Natural killer cell (primary cell): ENCODE measurements around the gene PADI2. TPM values are rescaled to one million over a fixed set of nuclear protein-coding genes. Genes with fewer than 3 reads are reported as not detected.

ENCODE experiments used
- ATAC-seq, 3 donors: fragments of 150-1000 bp in 2 of 3; fragments of 200-7000 bp in 1 of 3; cut with Tn5 transposase; 1 replicate in 1 of 3; 2 replicates in 2 of 3; pipeline ENCODE4 v1.10.0; 2021; ENCODE audit warnings: mild to moderate bottlenecking in 2 of 3, moderate library complexity in 2 of 3
- DNase-seq, 2 donors: peaks; one replicate each; pipeline versions ENCODE4 v3.0.0 to v3.0.0-alpha.2; 2013 to 2021; ENCODE audit warnings: mixed read lengths in 1 of 2
- H3K27ac ChIP-seq: one replicate; pipeline ENCODE4 v1.5.1; 2013; ENCODE audit warnings: mild to moderate bottlenecking, low read length
- H3K27me3 ChIP-seq: one replicate; pipeline ENCODE4 v1.6.1; 2013; ENCODE audit warnings: low read length; ENCODE audit not compliant: control insufficient read depth, insufficient read depth
- H3K36me3 ChIP-seq: one replicate; pipeline ENCODE4 v1.6.1; 2013; ENCODE audit warnings: low read length; ENCODE audit not compliant: control insufficient read depth, insufficient read depth
- H3K4me1 ChIP-seq: one replicate; pipeline ENCODE4 v1.6.1; 2013; ENCODE audit warnings: low read length; ENCODE audit not compliant: control insufficient read depth, insufficient read depth
- H3K4me3 ChIP-seq: one replicate; pipeline ENCODE4 v1.5.1; 2013; ENCODE audit warnings: low read length
- H3K9me3 ChIP-seq: one replicate; pipeline ENCODE4 v1.6.1; 2013; ENCODE audit warnings: low read length; ENCODE audit not compliant: control insufficient read depth, insufficient read depth
- H3K27ac Mint-ChIP-seq, 2 donors: one replicate each; pipeline ENCODE4 v1.8.0; 2022; ENCODE audit warnings: mild to moderate bottlenecking in 2 of 2, mixed read lengths in 2 of 2, moderate library complexity in 1 of 2
- H3K27me3 Mint-ChIP-seq, 2 donors: one replicate each; pipeline ENCODE4 v1.8.0; 2022; ENCODE audit warnings: low read depth in 2 of 2, mixed read lengths in 2 of 2
- H3K36me3 Mint-ChIP-seq: one replicate; pipeline ENCODE4 v1.8.0; 2022; ENCODE audit warnings: mixed read lengths
- H3K4me1 Mint-ChIP-seq, 2 donors: one replicate each; pipeline ENCODE4 v1.8.0; 2022; ENCODE audit warnings: mixed read lengths in 2 of 2
- H3K4me3 Mint-ChIP-seq: one replicate; pipeline ENCODE4 v1.8.0; 2022; ENCODE audit warnings: mild to moderate bottlenecking, moderate library complexity, mixed read lengths
- H3K9me3 Mint-ChIP-seq, 2 donors: one replicate each; pipeline ENCODE4 v1.8.0; 2022; ENCODE audit warnings: mixed read lengths in 2 of 2
- WGBS: methylation state at CpG from one replicate; pipeline ENCODE4 v1.1.7; 2013; ENCODE audit warnings: missing lambda C conversion rate; ENCODE audit not compliant: insufficient coverage; 5-methylcytosine and 5-hydroxymethylcytosine counted together
- intact Hi-C: fragments of 100-400 bp; cut with micrococcal nuclease; formaldehyde crosslinking; loops from one replicate; pipeline ENCODE4 v1.14.2; 2022
- total RNA-seq, 4 donors: library from RNA; stranded (reverse); fragments of 120-200 nt in 1 of 4; gene quantifications; one replicate each; pipeline versions ENCODE4 v1.2.3 to v1.2.4, GENCODE V29; 2013 to 2022
- TF ChIP-seq, protein P1 (sequence below): fragments of 200-600 bp; IDR thresholded peaks from one replicate; pipeline ENCODE4 v1.8.0; 2022; ENCODE audit warnings: antibody characterized with exemption

Gene PADI2
- total RNA-seq, 3 donors from 2014 or later (not counting 1 experiment from before 2014, with no cell fraction given): 0.56 to 2.5 (median 0.88) TPM

DNA sequence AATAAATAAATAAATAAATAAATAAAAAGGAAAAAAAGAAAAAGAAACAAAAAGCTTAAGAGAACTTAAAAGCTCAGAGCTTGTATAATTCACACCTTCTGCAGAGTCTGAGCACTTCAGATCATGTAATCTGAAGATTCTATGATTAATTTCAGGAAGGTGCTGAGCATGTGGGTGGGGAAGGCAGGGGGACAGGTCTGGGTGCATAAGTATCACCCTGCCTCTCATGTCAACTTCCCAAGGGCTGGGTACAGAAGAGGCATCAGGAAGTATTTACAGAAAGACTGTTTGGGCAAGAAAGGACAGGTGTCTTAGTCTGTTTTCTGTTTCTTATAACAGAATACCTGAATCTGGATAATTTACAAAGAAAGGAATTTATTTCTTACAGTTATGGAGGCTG lies 20.4 kb upstream of the PADI2 start:
- no peak overlapping the region for H3K4me3 ChIP-seq
- no peak overlapping the region for H3K27ac ChIP-seq
- Mint-ChIP-seq H3K27me3 (peaks cover 0 to 13% of the 10 kb centered on the region in 2 donors), H3K4me3 (no peak overlapping the region), H3K27ac (no peak overlapping the region), H3K4me1 (no peaks in the 10 kb centered on the region), H3K9me3 (no peaks in the 10 kb centered on the region), H3K36me3 (no peaks in the 10 kb centered on the region)
- H3K27me3 ChIP-seq: no peaks in the 10 kb centered on the region
- H3K36me3 ChIP-seq: no peaks in the 10 kb centered on the region
- no peaks in the 10 kb centered on the region for H3K4me1 ChIP-seq
- intact Hi-C loops: no loop called here
- TF ChIP-seq, protein P1, sequence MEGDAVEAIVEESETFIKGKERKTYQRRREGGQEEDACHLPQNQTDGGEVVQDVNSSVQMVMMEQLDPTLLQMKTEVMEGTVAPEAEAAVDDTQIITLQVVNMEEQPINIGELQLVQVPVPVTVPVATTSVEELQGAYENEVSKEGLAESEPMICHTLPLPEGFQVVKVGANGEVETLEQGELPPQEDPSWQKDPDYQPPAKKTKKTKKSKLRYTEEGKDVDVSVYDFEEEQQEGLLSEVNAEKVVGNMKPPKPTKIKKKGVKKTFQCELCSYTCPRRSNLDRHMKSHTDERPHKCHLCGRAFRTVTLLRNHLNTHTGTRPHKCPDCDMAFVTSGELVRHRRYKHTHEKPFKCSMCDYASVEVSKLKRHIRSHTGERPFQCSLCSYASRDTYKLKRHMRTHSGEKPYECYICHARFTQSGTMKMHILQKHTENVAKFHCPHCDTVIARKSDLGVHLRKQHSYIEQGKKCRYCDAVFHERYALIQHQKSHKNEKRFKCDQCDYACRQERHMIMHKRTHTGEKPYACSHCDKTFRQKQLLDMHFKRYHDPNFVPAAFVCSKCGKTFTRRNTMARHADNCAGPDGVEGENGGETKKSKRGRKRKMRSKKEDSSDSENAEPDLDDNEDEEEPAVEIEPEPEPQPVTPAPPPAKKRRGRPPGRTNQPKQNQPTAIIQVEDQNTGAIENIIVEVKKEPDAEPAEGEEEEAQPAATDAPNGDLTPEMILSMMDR: no peak
- no peaks in the 10 kb centered on the region for H3K9me3 ChIP-seq
- ATAC-seq (no peak), DNase-seq (no peak)

DNA sequence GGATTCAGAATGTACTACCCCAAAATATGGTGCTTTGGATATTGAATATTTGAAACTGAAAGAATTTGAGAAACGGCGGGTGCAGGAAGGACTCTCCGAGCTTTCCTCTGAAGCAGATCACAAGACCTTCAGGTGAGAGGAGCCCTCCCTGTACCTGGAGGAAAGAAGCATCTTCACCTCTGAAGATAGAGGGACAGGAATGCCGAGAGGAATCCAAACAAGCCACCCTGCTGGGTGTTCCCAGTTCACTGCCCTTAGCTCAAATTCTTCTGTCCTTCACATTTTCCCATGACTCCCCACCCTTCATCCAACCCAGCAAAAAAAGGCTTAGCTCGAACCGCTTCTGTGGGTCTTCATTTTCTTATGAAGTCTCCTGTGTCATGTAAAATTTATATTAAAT lies 18.2 kb upstream of the PADI2 start:
- Mint-ChIP-seq H3K27me3 (peaks cover 0 to 15% of the 10 kb centered on the region in 2 donors), H3K4me1 (no peaks in the 10 kb centered on the region), H3K9me3 (no peaks in the 10 kb centered on the region), H3K4me3 (no peak overlapping the region), H3K27ac (no peak overlapping the region), H3K36me3 (no peaks in the 10 kb centered on the region)
- Histone ChIP-seq H3K9me3 (no peaks in the 10 kb centered on the region), H3K36me3 (no peaks in the 10 kb centered on the region), H3K27me3 (no peaks in the 10 kb centered on the region), H3K27ac (no peak overlapping the region), H3K4me3 (no peak overlapping the region), H3K4me1 (no peaks in the 10 kb centered on the region)
- DNase-seq: no peak
- 72% methylated on average over 4 of the region's 6 CpGs for WGBS
- intact Hi-C loops: no loop called here
- TF ChIP-seq, protein P1: no peak
- ATAC-seq: no peak

DNA sequence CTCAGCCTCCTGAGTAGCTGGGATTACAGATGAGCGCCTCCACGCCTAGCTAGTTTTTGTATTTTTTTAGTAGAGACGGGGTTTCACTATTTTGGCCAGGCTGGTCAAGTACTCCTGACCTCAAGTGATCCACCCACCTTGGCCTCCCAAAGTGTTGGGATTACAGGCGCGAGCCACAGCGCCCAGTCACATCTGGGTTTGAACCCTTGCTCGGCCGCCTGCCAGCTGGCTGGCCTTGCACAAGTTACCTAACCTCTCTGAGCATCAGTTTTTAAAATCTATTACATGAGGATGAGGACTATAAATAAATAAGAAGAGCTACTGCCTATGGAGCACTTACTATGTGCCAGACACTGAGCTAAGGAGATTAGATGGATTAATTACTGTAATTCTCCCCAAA lies 17.7 kb upstream of the PADI2 start:
- Histone ChIP-seq H3K36me3 (no peaks in the 10 kb centered on the region), H3K9me3 (no peaks in the 10 kb centered on the region), H3K27me3 (no peaks in the 10 kb centered on the region), H3K27ac (no peak overlapping the region), H3K4me3 (no peak overlapping the region), H3K4me1 (no peaks in the 10 kb centered on the region)
- 98% methylated on average over 8 of the region's 8 CpGs for WGBS
- Mint-ChIP-seq H3K9me3 (no peaks in the 10 kb centered on the region), H3K36me3 (no peaks in the 10 kb centered on the region), H3K27me3 (peaks cover 0 to 15% of the 10 kb centered on the region in 2 donors), H3K4me1 (no peaks in the 10 kb centered on the region), H3K27ac (no peak overlapping the region), H3K4me3 (no peak overlapping the region)
- intact Hi-C loops: no loop called here
- TF ChIP-seq, protein P1: no peak
- no peak for DNase-seq
- no peak for ATAC-seq

DNA sequence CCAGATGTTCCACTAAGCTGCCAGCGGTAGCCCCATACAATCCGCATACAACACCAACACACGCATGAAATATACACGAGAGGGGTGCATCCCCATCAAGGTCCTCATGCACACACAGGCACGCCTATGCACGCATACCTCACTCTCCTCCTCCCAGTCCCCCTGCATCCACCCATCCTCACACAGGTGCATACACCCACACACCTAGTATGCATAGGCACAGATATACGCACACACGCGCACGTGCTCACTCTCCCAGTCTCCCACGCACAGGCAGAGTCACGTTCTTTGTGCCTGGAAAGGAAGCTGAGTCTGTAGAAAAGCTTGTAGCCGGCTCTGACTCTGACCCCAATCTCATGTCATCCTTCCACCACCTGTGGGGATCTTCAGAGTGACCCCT lies 16.9 kb upstream of the PADI2 start:
- no peak for DNase-seq
- WGBS: 82% methylated on average over 13 of the region's 13 CpGs
- TF ChIP-seq, protein P1: no peak
- H3K4me1 Mint-ChIP-seq: no peaks in the 10 kb centered on the region
- no peak overlapping the region for H3K4me3 Mint-ChIP-seq
- H3K36me3 Mint-ChIP-seq: no peaks in the 10 kb centered on the region
- no peaks in the 10 kb centered on the region for H3K36me3 ChIP-seq
- H3K27ac Mint-ChIP-seq: no peak overlapping the region
- H3K27me3 ChIP-seq: no peaks in the 10 kb centered on the region
- H3K9me3 Mint-ChIP-seq: no peaks in the 10 kb centered on the region
- intact Hi-C loops: no loop called here
- ATAC-seq: no peak
- H3K27me3 Mint-ChIP-seq: peaks cover 0 to 12% of the 10 kb centered on the region in 2 donors
- H3K9me3 ChIP-seq: no peaks in the 10 kb centered on the region
- H3K4me1 ChIP-seq: no peaks in the 10 kb centered on the region
- H3K27ac ChIP-seq: no peak overlapping the region
- no peak overlapping the region for H3K4me3 ChIP-seq
